HEK293 (cell line): ENCODE measurements around the gene GRIPAP1.
A peak's percentile ranks its signal among the peaks of the same experiment; 100 is the strongest.

ENCODE experiments used
- CTCF ChIA-PET: fragments of 350-600 bp; formaldehyde crosslinking; extraction: SDS; loops from one replicate; lab custom pipeline; 2021; ENCODE audit warnings: antibody characterized with exemption; lab: Yijun Ruan, JAX
- POLR2A ChIA-PET: fragments of 300-600 bp; formaldehyde crosslinking; extraction: SDS; loops from one replicate; lab custom pipeline; 2020; ENCODE audit warnings: antibody characterized with exemption, inconsistent platforms; lab: Yijun Ruan, JAX
- H3K27ac ChIP-seq: fragments of 200-500 bp; sonication (Bioruptor generic); 2 replicates; pipeline ENCODE4 v1.5.1; 2014; ENCODE audit warnings: low read depth, low read length, control low read depth, inconsistent platforms; ENCODE audit errors: extremely low read depth
- H3K36me3 ChIP-seq, 2 experiments: fragments of 200-500 bp in 1 of 2; sonication (Bioruptor generic) in 1 of 2; 1 replicate in 1 of 2; 2 replicates in 1 of 2; pipeline ENCODE4 v1.5.1; 2014 to 2017; ENCODE audit warnings: inconsistent platforms in 2 of 2, low read length in 2 of 2; ENCODE audit not compliant: control insufficient read depth in 2 of 2, insufficient read depth in 1 of 2
- H3K4me1 ChIP-seq: fragments of 200-500 bp; sonication (Bioruptor generic); 2 replicates; pipeline ENCODE4 v1.5.1; 2014; ENCODE audit warnings: mild to moderate bottlenecking, low read length, inconsistent platforms; ENCODE audit not compliant: control insufficient read depth, insufficient read depth
- H3K4me3 ChIP-seq: 2 replicates; pipeline ENCODE4 v1.5.1; 2011; ENCODE audit warnings: low read depth, mild to moderate bottlenecking, control low read depth, low read length, moderate library complexity
- H3K9me3 ChIP-seq: fragments of 200-500 bp; sonication (Bioruptor generic); 2 replicates; pipeline ENCODE4 v1.5.1; 2014; ENCODE audit warnings: low read depth, low read length, inconsistent platforms; ENCODE audit not compliant: control insufficient read depth, insufficient read depth
- EGR2 ChIP-seq: fragments of 450-650 bp; formaldehyde crosslinking; IDR thresholded peaks from 2 replicates; pipeline ENCODE4 v1.5.1; 2016; ENCODE audit warnings: low read depth, missing biosample characterization, missing genetic modification characterization
- GFI1B ChIP-seq: fragments of 450-650 bp; formaldehyde crosslinking; IDR thresholded peaks from 2 replicates; pipeline ENCODE4 v1.5.1; 2016; ENCODE audit warnings: missing biosample characterization, missing genetic modification characterization
- GLI2 ChIP-seq: fragments of 450-650 bp; formaldehyde crosslinking; IDR thresholded peaks from 2 replicates; pipeline ENCODE4; 2017; ENCODE audit warnings: missing biosample characterization, missing genetic modification characterization, low read depth, borderline replicate concordance
- HOXA7 ChIP-seq: sonication (generic); formaldehyde crosslinking; IDR thresholded peaks from 2 replicates; pipeline ENCODE4 v1.8.1; 2022; ENCODE audit warnings: missing genetic modification reagents, borderline replicate concordance
- HOXD13 ChIP-seq: sonication (generic); formaldehyde crosslinking; IDR thresholded peaks from 2 replicates; pipeline ENCODE4 v1.8.0; 2022; ENCODE audit warnings: missing genetic modification reagents, borderline replicate concordance
- INSM2 ChIP-seq: fragments of 450-650 bp; formaldehyde crosslinking; IDR thresholded peaks from 2 replicates; pipeline ENCODE4 v1.5.1; 2016; ENCODE audit warnings: missing biosample characterization, missing genetic modification characterization
- KLF1 ChIP-seq: fragments of 450-650 bp; formaldehyde crosslinking; IDR thresholded peaks from 2 replicates; pipeline ENCODE4 v1.5.1; 2016; ENCODE audit warnings: missing biosample characterization, missing genetic modification characterization
- KLF10 ChIP-seq: fragments of 450-650 bp; IDR thresholded peaks from 2 replicates; pipeline ENCODE4 v1.5.1; 2018; ENCODE audit warnings: missing biosample characterization, mild to moderate bottlenecking, missing genetic modification characterization
- KLF9 ChIP-seq: fragments of 450-650 bp; formaldehyde crosslinking; IDR thresholded peaks from 2 replicates; pipeline ENCODE4 v1.5.1; 2016; ENCODE audit warnings: missing biosample characterization, missing genetic modification characterization, low read depth
- PRDM10 ChIP-seq: fragments of 450-650 bp; formaldehyde crosslinking; IDR thresholded peaks from 2 replicates; pipeline ENCODE4 v1.5.1; 2016; ENCODE audit warnings: missing biosample characterization, missing genetic modification characterization
- PRDM4 ChIP-seq: fragments of 450-650 bp; formaldehyde crosslinking; IDR thresholded peaks from 2 replicates; pipeline ENCODE4 v1.5.1; 2017; ENCODE audit warnings: missing biosample characterization, missing genetic modification characterization
- ZBTB26 ChIP-seq: fragments of 450-650 bp; formaldehyde crosslinking; optimal IDR thresholded peaks from 2 replicates; pipeline ENCODE3; 2016; ENCODE audit warnings: missing biosample characterization, mild to moderate bottlenecking, missing genetic modification characterization
- ZFP69B ChIP-seq: fragments of 450-650 bp; formaldehyde crosslinking; IDR thresholded peaks from 2 replicates; pipeline ENCODE4 v1.5.1; 2016; ENCODE audit warnings: missing biosample characterization, missing genetic modification characterization
- ZNF404 ChIP-seq: fragments of 450-650 bp; formaldehyde crosslinking; IDR thresholded peaks from 2 replicates; pipeline ENCODE4 v1.5.1; 2017; ENCODE audit warnings: missing biosample characterization, missing genetic modification characterization
- ZNF529 ChIP-seq: fragments of 450-650 bp; formaldehyde crosslinking; IDR thresholded peaks from 2 replicates; pipeline ENCODE4 v1.5.1; 2017; ENCODE audit warnings: missing genetic modification characterization, missing biosample characterization; ENCODE audit not compliant: insufficient replicate concordance
- ZNF558 ChIP-seq: fragments of 450-650 bp; formaldehyde crosslinking; IDR thresholded peaks from 2 replicates; pipeline ENCODE4 v1.5.1; 2016; ENCODE audit warnings: missing biosample characterization, missing genetic modification characterization
- ZNF561 ChIP-seq: fragments of 450-650 bp; IDR thresholded peaks from 2 replicates; pipeline ENCODE4 v1.5.1; 2018; ENCODE audit warnings: missing biosample characterization, missing genetic modification characterization, borderline replicate concordance
- ZSCAN18 ChIP-seq: fragments of 450-650 bp; formaldehyde crosslinking; IDR thresholded peaks from 2 replicates; pipeline ENCODE4 v1.5.1; 2016; ENCODE audit warnings: missing biosample characterization, missing genetic modification characterization
- TF ChIP-seq, protein P1 (sequence below): fragments of 450-650 bp; formaldehyde crosslinking; IDR thresholded peaks from 2 replicates; pipeline ENCODE4 v1.5.1; 2016; ENCODE audit warnings: missing biosample characterization, missing genetic modification characterization
- TF ChIP-seq, protein P2 (sequence below): fragments of 450-650 bp; formaldehyde crosslinking; IDR thresholded peaks from 2 replicates; pipeline ENCODE4 v1.5.1; 2016; ENCODE audit warnings: missing biosample characterization, missing genetic modification characterization

Gene GRIPAP1

DNA sequence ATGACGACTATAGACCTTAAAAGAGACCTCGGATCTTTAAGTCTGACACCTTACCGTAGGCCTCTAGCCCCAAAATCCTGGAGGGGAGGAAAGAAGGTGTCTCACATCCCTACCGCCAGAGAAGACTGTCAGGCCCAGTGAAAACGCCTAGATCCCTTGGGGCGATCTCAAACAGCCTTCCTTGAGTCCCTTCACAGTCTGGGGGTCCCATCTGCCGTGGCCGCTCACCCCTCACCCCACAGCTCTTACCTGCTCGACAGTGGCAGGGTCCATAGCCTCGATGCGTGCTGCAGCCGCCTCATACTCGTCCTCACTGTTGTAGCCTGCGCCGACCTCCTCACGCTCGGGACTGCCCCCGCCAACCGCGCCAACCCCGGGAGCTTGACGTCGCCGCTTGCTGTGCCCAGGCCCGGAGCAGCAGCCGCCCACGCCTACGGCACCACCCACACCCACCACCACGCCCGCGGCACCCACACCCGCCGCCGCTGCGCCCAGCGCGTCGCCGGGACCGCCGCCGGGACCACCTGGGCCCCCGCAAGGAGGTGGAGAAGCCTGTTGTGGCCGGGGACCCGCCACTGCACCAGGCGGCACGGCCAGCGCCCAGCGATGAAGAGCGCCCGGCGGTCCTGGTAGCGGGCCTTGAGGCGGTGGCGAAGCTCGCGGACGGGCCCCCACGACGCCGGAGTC is 45.2 kb downstream of the GRIPAP1 start:
- Histone ChIP-seq H3K36me3 (peaks cover 0 to 40% of the 10 kb centered on the region in 2 experiments; a peak in 2 of 3 replicates), H3K27ac (peak overlapping the region; percentile 74), H3K9me3 (no peaks in the 10 kb centered on the region), H3K4me1 (peaks cover 3% of the 10 kb centered on the region; the same call in 1 of the 2 replicates), H3K4me3 (peak overlapping the region; percentile 67)
- ChIA-PET POLR2A (interaction anchor here (2.5 to 3.3 kb wide), 2 partner anchors 86 to 220 kb away, joined by 8 to 24 read pairs; partner anchors contain the start of gene TFE3), CTCF (interaction anchor here (0.5 to 1.4 kb wide), 2 partner anchors 11 to 358 kb away, joined by 6 to 8 read pairs; no protein-coding TSS in a partner anchor)
- TF ChIP-seq ZBTB26 (tag by site-specific recombination) (peak; percentile 55), KLF1 (tag by site-specific recombination) (peak; percentile 65), INSM2 (tag by site-specific recombination) (no peak), ZNF529 (tag by site-specific recombination) (no peak), ZNF404 (no peak), PRDM4 (tag by site-specific recombination) (no peak), HOXD13 (no peak), KLF10 (no peak), PRDM10 (tag by site-specific recombination) (peak; percentile 10; the same call in 1 of the 2 replicates), ZSCAN18 (tag by site-specific recombination) (no peak), HOXA7 (CRISPR knock-in tag) (no peak), EGR2 (peak; percentile 55; the same call in 1 of the 2 replicates), KLF9 (peak; percentile 46; the same call in 1 of the 2 replicates), ZFP69B (tag by site-specific recombination) (no peak), GFI1B (no peak), ZNF561 (tag by site-specific recombination) (no peak), GLI2 (no peak), ZNF558 (tag by site-specific recombination) (no peak)
- TF ChIP-seq, protein P1, sequence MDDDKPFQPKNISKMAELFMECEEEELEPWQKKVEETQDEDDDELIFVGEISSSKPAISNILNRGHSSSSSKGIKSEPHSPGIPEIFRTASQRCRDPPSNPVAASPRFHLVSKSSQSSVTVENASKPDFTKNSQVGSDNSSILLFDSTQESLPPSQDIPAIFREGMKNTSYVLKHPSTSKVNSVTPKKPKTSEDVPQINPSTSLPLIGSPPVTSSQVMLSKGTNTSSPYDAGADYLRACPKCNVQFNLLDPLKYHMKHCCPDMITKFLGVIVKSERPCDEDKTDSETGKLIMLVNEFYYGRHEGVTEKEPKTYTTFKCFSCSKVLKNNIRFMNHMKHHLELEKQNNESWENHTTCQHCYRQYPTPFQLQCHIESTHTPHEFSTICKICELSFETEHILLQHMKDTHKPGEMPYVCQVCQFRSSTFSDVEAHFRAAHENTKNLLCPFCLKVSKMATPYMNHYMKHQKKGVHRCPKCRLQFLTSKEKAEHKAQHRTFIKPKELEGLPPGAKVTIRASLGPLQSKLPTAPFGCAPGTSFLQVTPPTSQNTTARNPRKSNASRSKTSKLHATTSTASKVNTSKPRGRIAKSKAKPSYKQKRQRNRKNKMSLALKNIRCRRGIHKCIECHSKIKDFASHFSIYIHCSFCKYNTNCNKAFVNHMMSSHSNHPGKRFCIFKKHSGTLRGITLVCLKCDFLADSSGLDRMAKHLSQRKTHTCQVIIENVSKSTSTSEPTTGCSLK (tag by site-specific recombination): no peak
- TF ChIP-seq, protein P2, sequence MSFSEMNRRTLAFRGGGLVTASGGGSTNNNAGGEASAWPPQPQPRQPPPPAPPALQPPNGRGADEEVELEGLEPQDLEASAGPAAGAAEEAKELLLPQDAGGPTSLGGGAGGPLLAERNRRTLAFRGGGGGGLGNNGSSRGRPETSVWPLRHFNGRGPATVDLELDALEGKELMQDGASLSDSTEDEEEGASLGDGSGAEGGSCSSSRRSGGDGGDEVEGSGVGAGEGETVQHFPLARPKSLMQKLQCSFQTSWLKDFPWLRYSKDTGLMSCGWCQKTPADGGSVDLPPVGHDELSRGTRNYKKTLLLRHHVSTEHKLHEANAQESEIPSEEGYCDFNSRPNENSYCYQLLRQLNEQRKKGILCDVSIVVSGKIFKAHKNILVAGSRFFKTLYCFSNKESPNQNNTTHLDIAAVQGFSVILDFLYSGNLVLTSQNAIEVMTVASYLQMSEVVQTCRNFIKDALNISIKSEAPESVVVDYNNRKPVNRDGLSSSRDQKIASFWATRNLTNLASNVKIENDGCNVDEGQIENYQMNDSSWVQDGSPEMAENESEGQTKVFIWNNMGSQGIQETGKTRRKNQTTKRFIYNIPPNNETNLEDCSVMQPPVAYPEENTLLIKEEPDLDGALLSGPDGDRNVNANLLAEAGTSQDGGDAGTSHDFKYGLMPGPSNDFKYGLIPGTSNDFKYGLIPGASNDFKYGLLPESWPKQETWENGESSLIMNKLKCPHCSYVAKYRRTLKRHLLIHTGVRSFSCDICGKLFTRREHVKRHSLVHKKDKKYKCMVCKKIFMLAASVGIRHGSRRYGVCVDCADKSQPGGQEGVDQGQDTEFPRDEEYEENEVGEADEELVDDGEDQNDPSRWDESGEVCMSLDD (tag by site-specific recombination): no peak
